H7 (cell line): Measurements from ENCODE around the gene PTPRM. TPM values are rescaled to one million over a fixed set of nuclear protein-coding genes. Genes with fewer than 3 reads are reported as not detected.
A peak's percentile ranks its signal among the peaks of the same experiment; 100 is the strongest.
"Not testable (repeated sequence)": the region's sequence is repeated elsewhere in the genome, so short reads cannot be mapped to it uniquely, and the experiment has no call there.

Experiments used
- DNase-seq: peaks from one replicate; pipeline ENCODE4 v3.0.0; 2012
- H3K27me3 ChIP-seq: 2 replicates; pipeline ENCODE4 v1.6.0; 2011; ENCODE audit warnings: mild to moderate bottlenecking, low read length; ENCODE audit not compliant: control insufficient read depth, insufficient read depth
- H3K36me3 ChIP-seq: replicated peaks from 2 replicates; pipeline ENCODE4 v1.5.1; 2011; ENCODE audit warnings: low read length; ENCODE audit not compliant: control insufficient read depth, insufficient read depth
- H3K4me3 ChIP-seq: 2 replicates; pipeline ENCODE4 v1.5.1; 2011; ENCODE audit warnings: low read depth, mild to moderate bottlenecking, control low read depth, low read length, moderate library complexity; ENCODE audit not compliant: insufficient read depth
- total RNA-seq: library from RNA; depleted of rRNA; stranded (reverse); fragments of >200 nt; shearing (Covaris generic); gene quantifications from 2 replicates; pipeline ENCODE4 v1.2.3, GENCODE V29; 2014

Gene PTPRM
- total RNA-seq, 1 experiment from 2014 or later: 14.4 TPM

- H3K36me3 ChIP-seq: no peaks in the 10 kb centered on the region
- H3K27me3 ChIP-seq: no peaks in the 10 kb centered on the region
- H3K4me3 ChIP-seq: no peak overlapping the region
- DNase-seq: no peak
Observed at GRCh38 chr18:8052237-8052701, 485.2 kb downstream of the PTPRM start.

GRCh38 chr18:8056723-8057122 is 489.6 kb downstream of the PTPRM start:
- Histone ChIP-seq H3K27me3 (no peaks in the 10 kb centered on the region), H3K4me3 (no peak overlapping the region), H3K36me3 (no peaks in the 10 kb centered on the region)
- DNase-seq: no peak

GRCh38 chr18:8063152-8063551 is 496.0 kb downstream of the PTPRM start:
- H3K4me3 ChIP-seq: peak overlapping the region; percentile 28
- not testable (repeated sequence) for DNase-seq

GRCh38 chr18:8063733-8064132 is 496.6 kb downstream of the PTPRM start:
- DNase-seq: peak; percentile 7
- Histone ChIP-seq H3K27me3 (no peaks in the 10 kb centered on the region), H3K4me3 (no peak overlapping the region), H3K36me3 (no peaks in the 10 kb centered on the region)

More at GRCh38 chr18:8063152-8063551, 496.0 kb downstream of the PTPRM start:
- H3K27me3 ChIP-seq, H3K36me3 ChIP-seq: not testable (repeated sequence)

GRCh38 chr18:8065284-8065683 is 498.2 kb downstream of the PTPRM start:
- Histone ChIP-seq H3K27me3 (no peaks in the 10 kb centered on the region), H3K36me3 (no peaks in the 10 kb centered on the region)
- DNase-seq: no peak

GRCh38 chr18:8065773-8066172 is 498.7 kb downstream of the PTPRM start:
- no peak overlapping the region for H3K4me3 ChIP-seq
- no peaks in the 10 kb centered on the region for H3K36me3 ChIP-seq
- DNase-seq: no peak
- no peaks in the 10 kb centered on the region for H3K27me3 ChIP-seq

More at GRCh38 chr18:8065284-8065683, 498.2 kb downstream of the PTPRM start:
- H3K4me3 ChIP-seq: no peak overlapping the region

GRCh38 chr18:8069708-8070107 is 502.6 kb downstream of the PTPRM start:
- no peaks in the 10 kb centered on the region for H3K27me3 ChIP-seq
- DNase-seq: no peak
- H3K36me3 ChIP-seq: no peaks in the 10 kb centered on the region
- no peak overlapping the region for H3K4me3 ChIP-seq

- no peak for DNase-seq
- Histone ChIP-seq H3K27me3 (no peaks in the 10 kb centered on the region), H3K4me3 (no peak overlapping the region), H3K36me3 (no peaks in the 10 kb centered on the region)
Observed at GRCh38 chr18:8073167-8073566, 506.1 kb downstream of the PTPRM start.

- Histone ChIP-seq H3K27me3 (no peaks in the 10 kb centered on the region), H3K4me3 (no peak overlapping the region), H3K36me3 (no peaks in the 10 kb centered on the region)
- no peak for DNase-seq
Observed at GRCh38 chr18:8080092-8080491, 513.0 kb downstream of the PTPRM start.

- DNase-seq: no peak
- Histone ChIP-seq H3K36me3 (no peaks in the 10 kb centered on the region), H3K4me3 (no peak overlapping the region), H3K27me3 (no peaks in the 10 kb centered on the region)
Observed at GRCh38 chr18:8081267-8081666, 514.2 kb downstream of the PTPRM start.

- H3K36me3 ChIP-seq: no peaks in the 10 kb centered on the region
- no peaks in the 10 kb centered on the region for H3K27me3 ChIP-seq
- H3K4me3 ChIP-seq: no peak overlapping the region
- no peak for DNase-seq
Observed at GRCh38 chr18:8081872-8082553, 514.9 kb downstream of the PTPRM start.

- Histone ChIP-seq H3K36me3 (no peaks in the 10 kb centered on the region), H3K27me3 (no peaks in the 10 kb centered on the region), H3K4me3 (no peak overlapping the region)
- peak; percentile 47 for DNase-seq
Observed at GRCh38 chr18:8084160-8084559, 517.0 kb downstream of the PTPRM start.

GRCh38 chr18:8088626-8089025 is 521.5 kb downstream of the PTPRM start:
- no peak overlapping the region for H3K4me3 ChIP-seq
- no peak for DNase-seq
- no peaks in the 10 kb centered on the region for H3K27me3 ChIP-seq
- H3K36me3 ChIP-seq: no peaks in the 10 kb centered on the region

- Histone ChIP-seq H3K27me3 (no peaks in the 10 kb centered on the region), H3K36me3 (no peaks in the 10 kb centered on the region), H3K4me3 (no peak overlapping the region)
- no peak for DNase-seq
Observed at GRCh38 chr18:8091035-8091434, 523.9 kb downstream of the PTPRM start.

GRCh38 chr18:8095947-8096570 is 528.9 kb downstream of the PTPRM start:
- Histone ChIP-seq H3K36me3 (no peaks in the 10 kb centered on the region), H3K27me3 (no peaks in the 10 kb centered on the region), H3K4me3 (no peak overlapping the region)
- DNase-seq: no peak
